ENCODE data around the gene PHIP.
"Not testable (repeated sequence)": the region's sequence is repeated elsewhere in the genome, so short reads cannot be mapped to it uniquely, and the experiment has no call there.

Gene PHIP

DNA sequence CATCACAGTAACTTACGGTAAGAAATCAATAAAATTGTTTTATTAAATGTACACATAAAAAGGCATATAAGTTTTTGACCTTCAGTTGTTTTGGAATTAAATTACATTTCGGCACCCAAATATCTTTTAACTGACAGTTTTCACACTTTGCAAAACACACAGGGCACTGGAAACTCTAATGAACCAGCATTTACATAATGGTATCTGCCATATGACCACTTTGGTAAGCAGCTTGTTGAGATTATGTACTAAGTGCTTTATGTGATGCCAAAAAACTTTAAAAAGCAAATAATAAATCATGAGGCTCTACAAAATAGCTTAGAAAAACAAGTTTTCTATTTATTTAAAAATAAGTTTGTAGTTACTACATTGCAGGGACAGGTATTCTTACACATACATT, 142.5 kb downstream of the PHIP start:
- DNase-seq (ENCODE audit: low read depth in 1 of 2, low spot score in 1 of 2): no peak

DNA sequence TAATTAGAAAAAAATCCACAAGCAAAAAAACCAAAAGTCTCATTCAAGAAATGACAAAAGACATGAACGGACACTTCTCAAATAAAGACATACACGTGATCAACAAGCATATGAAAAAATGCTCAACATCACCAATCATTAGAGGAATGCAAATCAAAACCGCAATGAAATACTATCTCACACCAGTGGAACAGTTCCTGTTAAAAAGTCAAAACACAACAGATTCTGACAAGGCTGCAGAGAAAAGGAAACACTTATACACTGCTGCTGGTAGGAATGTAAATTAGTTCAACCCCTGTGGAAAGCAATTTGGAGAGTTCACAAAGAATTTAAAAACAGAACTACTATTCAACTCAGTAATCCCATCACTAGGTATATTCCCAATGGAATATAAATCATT, 152.7 kb downstream of the PHIP start:
- DNase-seq (ENCODE audit: low read depth in 1 of 2, low spot score in 1 of 2): no peak

DNA sequence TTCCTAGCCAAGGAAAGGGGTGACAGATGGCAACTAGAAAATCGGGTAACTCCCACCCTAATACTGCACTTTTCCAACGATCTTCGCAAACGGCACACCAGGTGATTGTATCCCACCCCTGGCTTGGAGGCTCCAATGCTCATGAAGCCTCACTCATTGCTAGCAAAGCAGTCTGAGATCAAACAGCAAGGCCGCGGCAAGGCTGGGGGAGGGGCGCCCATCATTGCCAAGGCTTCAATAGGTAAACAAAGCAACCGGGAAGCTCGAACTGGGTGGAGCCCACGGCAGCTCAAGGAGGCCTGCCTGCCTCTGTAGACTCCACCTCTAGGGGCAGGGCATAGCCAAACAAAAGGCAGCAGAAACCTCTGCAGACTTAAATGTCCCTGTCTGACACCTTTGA, 156.9 kb downstream of the PHIP start:
- DNase-seq (ENCODE audit: low read depth in 1 of 2, low spot score in 1 of 2): not testable (repeated sequence)

DNA sequence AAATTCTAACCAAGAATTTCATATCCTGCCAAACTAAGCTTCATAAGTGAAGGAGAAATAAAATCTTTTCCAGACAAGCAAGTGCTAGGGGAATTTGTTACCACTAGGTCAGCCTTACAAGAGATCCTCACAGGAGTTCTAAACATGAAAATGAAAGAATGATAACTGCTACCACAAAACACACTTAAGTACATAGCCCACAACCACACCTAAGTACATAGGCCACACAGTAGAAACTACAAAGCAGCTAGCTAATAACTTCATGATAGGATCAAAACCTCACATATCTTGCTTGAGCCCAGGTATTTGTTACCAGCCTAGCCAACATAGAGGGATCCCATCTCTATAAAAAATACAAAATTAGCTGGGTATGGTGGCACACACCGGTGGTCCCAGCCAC, 160.3 kb downstream of the PHIP start:
- DNase-seq (ENCODE audit: low read depth in 1 of 2, low spot score in 1 of 2): no peak

DNA sequence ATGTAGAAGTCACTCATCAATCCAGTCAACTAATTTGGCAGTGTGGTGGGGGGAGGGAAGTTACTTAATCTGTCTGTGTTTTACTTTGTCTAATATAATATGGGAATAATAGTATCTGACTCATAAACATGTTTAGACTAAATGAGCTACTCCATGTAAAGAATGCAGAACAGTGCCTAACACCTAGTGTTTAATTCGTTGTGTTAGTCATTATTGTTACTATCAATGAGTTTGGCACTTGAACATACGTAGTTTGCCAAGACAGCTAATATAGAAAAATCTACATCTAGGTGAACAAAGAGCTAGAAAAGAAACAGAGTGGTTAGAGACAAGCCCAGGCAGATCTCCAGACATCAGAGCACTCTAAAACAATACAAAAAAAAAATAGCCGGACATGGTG, 161.6 kb downstream of the PHIP start:
- no peak for DNase-seq (ENCODE audit: low read depth in 1 of 2, low spot score in 1 of 2)

DNA sequence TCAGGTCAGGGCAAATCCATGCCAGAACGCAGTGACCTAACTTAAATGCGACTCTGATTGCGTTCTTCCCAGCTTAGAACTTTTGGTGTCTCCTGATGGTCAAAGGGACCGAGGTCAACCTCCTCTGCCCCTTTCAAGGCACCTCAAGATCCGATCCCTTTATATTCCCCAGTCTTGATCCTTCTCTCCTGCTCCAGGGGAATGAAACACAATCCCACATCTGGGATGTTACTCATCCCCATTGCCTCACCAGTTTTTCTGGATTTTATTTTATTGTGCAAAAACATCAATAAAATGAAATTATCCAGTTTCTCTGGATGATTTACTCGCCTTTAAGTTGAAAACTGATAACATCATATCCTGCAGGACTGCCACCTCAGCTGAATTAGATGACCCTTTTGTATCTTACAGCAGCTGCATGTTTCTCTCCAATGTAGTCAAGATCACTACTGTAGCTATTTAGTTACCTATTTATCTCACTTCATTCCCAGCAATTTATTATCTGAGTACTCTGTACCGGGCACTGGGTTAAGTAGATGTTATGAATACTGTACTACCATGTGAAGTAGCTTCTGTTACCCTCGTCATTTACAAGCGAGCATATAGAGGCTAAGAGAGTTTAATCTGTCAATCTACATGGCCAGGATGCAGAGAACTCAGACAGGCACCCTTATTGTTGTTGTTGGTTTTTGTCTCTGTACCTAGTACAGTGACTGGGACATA, 166.7 kb downstream of the PHIP start:
- DNase-seq (ENCODE audit: low read depth in 1 of 2, low spot score in 1 of 2): no peak

DNA sequence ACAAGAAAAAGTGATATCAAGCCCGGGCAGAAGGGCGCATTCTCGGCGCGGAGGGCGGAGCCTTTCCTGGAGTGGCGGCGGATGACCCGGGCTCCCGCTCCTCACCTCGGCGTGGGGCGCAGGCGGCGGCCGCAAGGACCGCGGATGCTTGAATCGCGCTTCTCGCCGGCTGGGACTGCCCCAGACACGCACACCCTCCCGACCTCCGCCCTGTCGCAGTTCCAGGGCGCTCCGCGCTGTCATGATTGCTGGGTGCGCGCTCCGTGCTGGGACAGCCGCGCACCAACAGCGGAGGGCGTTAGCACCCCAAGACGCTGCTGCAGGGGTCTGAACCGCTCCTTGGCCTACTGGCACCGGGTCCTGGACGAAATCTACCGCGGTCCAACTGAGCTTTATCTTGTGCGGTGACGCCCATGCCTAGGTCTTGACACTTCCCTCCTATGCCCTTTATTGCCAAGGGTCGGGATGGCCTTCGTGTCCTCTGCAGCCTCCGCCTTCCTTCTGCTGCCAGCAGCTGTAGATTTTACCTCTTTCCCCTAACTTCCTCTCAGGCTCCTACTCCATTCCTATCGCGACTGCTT, 167.4 kb downstream of the PHIP start:
- DNase-seq (ENCODE audit: low read depth in 1 of 2, low spot score in 1 of 2): no peak

DNA sequence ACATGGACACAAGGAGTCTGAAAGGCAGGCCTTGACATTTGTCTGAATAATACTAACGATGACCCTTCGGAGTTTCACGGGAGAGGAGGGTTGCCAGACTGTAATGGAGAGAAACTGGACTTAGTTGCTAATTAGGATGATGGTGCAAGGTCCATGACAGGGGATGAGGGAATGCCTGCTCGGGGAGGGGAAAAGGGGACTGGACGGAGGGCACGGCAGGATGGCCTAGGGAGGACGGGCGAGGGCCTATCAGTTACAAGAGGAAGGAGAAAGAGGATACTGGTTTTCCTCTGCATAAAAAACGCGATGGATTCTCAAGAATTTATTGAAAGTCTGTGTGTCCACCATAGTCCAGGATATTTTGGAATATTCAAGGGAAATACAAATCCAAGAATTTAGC, 168.0 kb downstream of the PHIP start:
- DNase-seq (ENCODE audit: low read depth in 1 of 2, low spot score in 1 of 2): no peak

DNA sequence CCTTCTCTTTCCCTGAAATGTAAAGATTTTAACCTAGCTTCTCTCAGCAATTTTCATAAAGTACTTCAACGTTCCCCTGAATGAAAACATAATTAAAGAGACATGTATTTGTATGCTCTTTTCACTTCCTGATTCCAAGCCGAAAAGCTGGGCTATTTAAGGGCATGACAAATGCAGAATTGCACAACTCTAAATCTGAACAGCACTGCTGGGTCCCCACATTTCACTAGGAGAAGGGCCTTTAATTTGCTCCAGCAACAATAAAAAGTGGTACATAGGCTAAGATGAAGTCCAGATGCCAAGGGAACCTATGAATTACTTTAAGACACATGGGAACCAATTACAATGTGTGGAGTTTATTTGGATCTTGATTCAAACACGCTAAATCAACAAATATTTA, 168.7 kb downstream of the PHIP start:
- no peak for DNase-seq (ENCODE audit: low read depth in 1 of 2, low spot score in 1 of 2)

DNA sequence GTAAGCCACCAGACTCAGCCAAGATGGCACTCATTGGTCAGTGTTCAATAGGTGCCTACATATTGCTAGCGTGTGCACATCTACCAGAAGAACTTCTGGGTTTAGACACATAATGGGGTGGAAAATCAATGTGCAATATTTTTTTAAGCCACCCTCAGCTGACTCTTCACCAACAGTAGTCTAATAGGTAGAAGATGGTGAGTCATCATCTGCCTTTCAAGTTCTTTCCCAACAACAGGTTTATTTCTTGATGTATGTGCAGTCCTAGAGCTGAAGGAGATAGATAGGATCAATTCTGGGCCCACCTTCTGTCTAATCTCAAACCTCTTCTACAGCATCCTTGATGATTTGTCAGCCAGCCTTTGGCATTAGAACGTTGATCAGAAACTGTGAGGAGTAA, 169.4 kb downstream of the PHIP start:
- no peak for DNase-seq (ENCODE audit: low read depth in 1 of 2, low spot score in 1 of 2)

DNA sequence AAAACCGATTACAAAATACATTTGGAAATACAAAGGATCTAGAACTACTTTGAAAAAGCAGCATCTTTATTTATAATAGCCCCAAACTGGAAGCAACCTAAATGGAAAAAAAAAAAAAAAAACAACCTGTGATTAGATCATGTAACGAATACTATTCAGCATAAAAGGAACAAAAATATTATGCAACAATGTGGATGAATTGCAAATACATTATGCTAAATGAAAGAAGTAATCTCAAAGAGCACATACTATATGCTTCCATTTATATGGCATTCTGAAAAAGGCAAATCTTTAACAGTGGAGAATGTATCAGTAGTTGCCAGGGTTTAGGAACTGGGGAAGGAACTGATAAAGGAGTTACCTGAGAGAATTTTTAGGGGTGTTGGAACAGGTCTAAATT, 181.8 kb downstream of the PHIP start:
- DNase-seq (ENCODE audit: low read depth in 1 of 2, low spot score in 1 of 2): no peak

DNA sequence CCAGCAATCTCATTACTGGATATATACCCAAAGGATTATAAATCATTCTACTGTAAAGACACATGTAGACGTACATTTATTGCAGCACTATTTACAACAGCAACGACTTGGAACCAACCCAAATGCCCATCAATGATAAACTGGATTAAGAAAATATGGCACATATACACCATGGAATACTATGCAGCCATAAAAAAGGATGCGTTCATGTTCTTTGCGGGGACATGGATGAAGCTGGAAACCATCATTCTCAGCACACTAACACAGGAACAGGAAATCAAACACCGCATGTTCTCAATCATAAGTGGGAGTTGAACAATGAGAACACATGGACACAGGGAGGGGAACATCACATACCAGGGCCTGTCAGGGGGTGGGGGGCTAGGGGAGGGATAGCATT, 188.2 kb downstream of the PHIP start:
- DNase-seq (ENCODE audit: low read depth in 1 of 2, low spot score in 1 of 2): not testable (repeated sequence)

All from activated T-helper 1 cell treated with anti-CD3 and anti-CD28 coated beads, Interleukin-2, amount 50 U/mL, for 16 hours (primary cell).